ENCODE results near the gene MLF2. TPM values are rescaled to one million over a fixed set of nuclear protein-coding genes. Genes with fewer than 3 reads are reported as not detected.

MLF2 gene, protein sequence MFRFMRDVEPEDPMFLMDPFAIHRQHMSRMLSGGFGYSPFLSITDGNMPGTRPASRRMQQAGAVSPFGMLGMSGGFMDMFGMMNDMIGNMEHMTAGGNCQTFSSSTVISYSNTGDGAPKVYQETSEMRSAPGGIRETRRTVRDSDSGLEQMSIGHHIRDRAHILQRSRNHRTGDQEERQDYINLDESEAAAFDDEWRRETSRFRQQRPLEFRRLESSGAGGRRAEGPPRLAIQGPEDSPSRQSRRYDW
- 69.5 TPM for total RNA-seq
- polyA plus RNA-seq = 131 TPM
- long read RNA-seq, donor 1, transcript MLF2-201 (9 exons, 1,969 nt) = major isoform, 8 of 8 reads
- long read RNA-seq, donor 1, partial matches to known transcripts = 0 of 8 reads
- long read RNA-seq, donor 1, other reads (novel, unspliced or antisense) = 0 of 8 reads
- long read RNA-seq, donor 2 = 0 reads
- long read RNA-seq, donor 3, transcript MLF2-201 (9 exons, 1,969 nt) = major isoform, 53 of 373 reads
- long read RNA-seq, donor 3, partial matches to known transcripts = 315 of 373 reads
- long read RNA-seq, donor 3, other reads (novel, unspliced or antisense) = 5 of 373 reads
- long read RNA-seq, donor 4, transcript MLF2-201 (9 exons, 1,969 nt) = major isoform, 29 of 236 reads
- long read RNA-seq, donor 4, partial matches to known transcripts = 113 of 236 reads
- long read RNA-seq, donor 4, other reads (novel, unspliced or antisense) = 94 of 236 reads
- long read RNA-seq, donor 5, transcript MLF2-201 (9 exons, 1,969 nt) = major isoform, 88 of 549 reads
- long read RNA-seq, donor 5, partial matches to known transcripts = 453 of 549 reads
- long read RNA-seq, donor 5, other reads (novel, unspliced or antisense) = 8 of 549 reads
- long read RNA-seq, donor 6, transcript MLF2-201 (9 exons, 1,969 nt) = major isoform, 49 of 464 reads
- long read RNA-seq, donor 6, partial matches to known transcripts = 375 of 464 reads
- long read RNA-seq, donor 6, other reads (novel, unspliced or antisense) = 37 of 464 reads
- long read RNA-seq, donor 7, transcript MLF2-201 (9 exons, 1,969 nt) = major isoform, 37 of 196 reads
- long read RNA-seq, donor 7, partial matches to known transcripts = 90 of 196 reads
- long read RNA-seq, donor 7, other reads (novel, unspliced or antisense) = 69 of 196 reads
- long read RNA-seq, donor 8, transcript MLF2-201 (9 exons, 1,969 nt) = major isoform, 17 of 18 reads
- long read RNA-seq, donor 8, partial matches to known transcripts = 0 of 18 reads
- long read RNA-seq, donor 8, other reads (novel, unspliced or antisense) = 0 of 18 reads
- long read RNA-seq, donor 9, transcript MLF2-201 (9 exons, 1,969 nt) = major isoform, 38 of 38 reads
- long read RNA-seq, donor 9, partial matches to known transcripts = 0 of 38 reads
- long read RNA-seq, donor 9, other reads (novel, unspliced or antisense) = 0 of 38 reads
- long read RNA-seq, donor 10, transcript MLF2-201 (9 exons, 1,969 nt) = major isoform, 45 of 294 reads
- long read RNA-seq, donor 10, partial matches to known transcripts = 244 of 294 reads
- long read RNA-seq, donor 10, other reads (novel, unspliced or antisense) = 5 of 294 reads

- Histone ChIP-seq H3K4me1 (ENCODE audit: control insufficient read depth in 2 of 2, insufficient read depth in 2 of 2, low read length in 2 of 2) (peaks cover 9 to 22% of the 10 kb centered on the region in 2 donors), H3K9me3 (ENCODE audit: control insufficient read depth in 2 of 2, insufficient read depth in 1 of 2, low read length in 1 of 2) (no peaks in the 10 kb centered on the region), H3K36me3 (ENCODE audit: control insufficient read depth in 2 of 2, insufficient read depth in 2 of 2, low read length in 1 of 2) (peaks cover 31 to 36% of the 10 kb centered on the region in 2 donors), H3K27me3 (ENCODE audit: control insufficient read depth in 2 of 2, insufficient read depth in 1 of 2, low read length in 1 of 2) (no peaks in the 10 kb centered on the region), H3K27ac (ENCODE audit: low read depth in 1 of 2, low read length in 1 of 2) (peak within 1 kb of the TSS; percentile 84 to 98), H3K4me3 (ENCODE audit: low read length in 2 of 2) (peak within 1 kb of the TSS; percentile 84 to 91)
- DNase-seq (ENCODE audit: low read depth in 6 of 9, low spot score in 9 of 9) = peak; percentile 88 to 97 (median 95)
- under 1% methylated on average over 62 of the region's 62 CpGs for WGBS
These were observed at the start of gene MLF2 for GRCh38 chr12:6752921-6753771. TSS of gene MLF2 (minus strand) at chr12:6753141. CDS start at chr12:6752334, 807 bp downstream.

DNA sequence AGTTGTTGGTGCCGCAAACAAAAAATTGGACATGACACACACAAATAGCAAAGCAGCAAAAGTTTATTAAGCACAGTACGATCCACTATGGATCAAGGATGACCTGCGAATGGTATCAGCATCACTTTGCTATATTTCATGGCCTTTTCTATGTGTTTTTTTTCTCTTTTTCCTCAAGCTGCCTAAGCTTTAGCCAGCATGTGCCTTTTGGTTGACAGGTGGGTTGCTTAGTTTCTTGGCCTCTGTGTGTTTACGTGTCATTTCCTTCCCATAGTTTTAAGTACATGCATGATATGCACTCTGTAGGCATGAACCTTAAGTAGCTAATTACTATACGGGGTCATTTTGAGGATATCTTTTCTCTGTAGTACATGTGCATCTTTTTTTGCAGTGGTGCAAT lies 46.2 kb upstream of the MLF2 start:
- WGBS = 93% methylated on average over 5 of the region's 5 CpGs
- no peak overlapping the region for H3K4me3 ChIP-seq (ENCODE audit: low read length in 2 of 2)
- no peaks in the 10 kb centered on the region for H3K9me3 ChIP-seq (ENCODE audit: control insufficient read depth in 2 of 2, insufficient read depth in 1 of 2, low read length in 1 of 2)
- peaks cover 63 to 87% of the 10 kb centered on the region in 2 donors for H3K36me3 ChIP-seq (ENCODE audit: control insufficient read depth in 2 of 2, insufficient read depth in 2 of 2, low read length in 1 of 2)
- peaks cover 5 to 33% of the 10 kb centered on the region in 2 donors for H3K4me1 ChIP-seq (ENCODE audit: control insufficient read depth in 2 of 2, insufficient read depth in 2 of 2, low read length in 2 of 2)
- H3K27me3 ChIP-seq (ENCODE audit: control insufficient read depth in 2 of 2, insufficient read depth in 1 of 2, low read length in 1 of 2) = peaks cover 0 to 4% of the 10 kb centered on the region in 2 donors
- H3K27ac ChIP-seq (ENCODE audit: low read depth in 1 of 2, low read length in 1 of 2) = no peak overlapping the region
- no peak for DNase-seq (ENCODE audit: low read depth in 6 of 9, low spot score in 9 of 9)

- Histone ChIP-seq H3K36me3 (ENCODE audit: control insufficient read depth in 2 of 2, insufficient read depth in 2 of 2, low read length in 1 of 2) (peaks cover 48 to 81% of the 10 kb centered on the region in 2 donors), H3K4me3 (ENCODE audit: low read length in 2 of 2) (no peak overlapping the region), H3K27me3 (ENCODE audit: control insufficient read depth in 2 of 2, insufficient read depth in 1 of 2, low read length in 1 of 2) (peaks cover 0 to 4% of the 10 kb centered on the region in 2 donors), H3K9me3 (ENCODE audit: control insufficient read depth in 2 of 2, insufficient read depth in 1 of 2, low read length in 1 of 2) (peaks cover 0 to 2% of the 10 kb centered on the region in 2 donors), H3K27ac (ENCODE audit: low read depth in 1 of 2, low read length in 1 of 2) (no peak overlapping the region), H3K4me1 (ENCODE audit: control insufficient read depth in 2 of 2, insufficient read depth in 2 of 2, low read length in 2 of 2) (peaks cover 12 to 55% of the 10 kb centered on the region in 2 donors)
- 98% methylated on average over 4 of the region's 4 CpGs for WGBS
- DNase-seq (ENCODE audit: low read depth in 6 of 9, low spot score in 9 of 9) = no peak
These were observed 43.6 kb upstream of the MLF2 start for GRCh38 chr12:6796576-6796975.

DNA sequence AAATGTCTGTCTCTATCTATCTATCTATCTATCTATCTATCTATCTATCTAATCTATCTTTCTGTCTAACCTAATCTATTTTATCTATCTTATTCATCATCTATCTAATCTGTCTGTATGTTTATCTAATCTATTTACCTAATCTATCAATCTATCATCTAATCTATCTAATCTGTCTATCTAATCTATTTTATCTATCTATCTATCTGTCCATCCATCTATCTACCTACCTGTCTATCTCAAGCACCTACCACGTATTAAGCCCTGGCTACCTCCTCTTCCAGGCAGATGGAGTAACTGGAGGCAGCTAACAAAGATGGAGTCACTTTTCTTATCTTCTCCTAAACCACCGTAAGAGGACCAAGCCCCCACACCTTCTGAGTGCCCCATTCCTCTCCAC lies 42.1 kb upstream of the MLF2 start:
- H3K9me3 ChIP-seq (ENCODE audit: control insufficient read depth in 2 of 2, insufficient read depth in 1 of 2, low read length in 1 of 2) = peaks cover 0 to 2% of the 10 kb centered on the region in 2 donors
- no peak overlapping the region for H3K4me3 ChIP-seq (ENCODE audit: low read length in 2 of 2)
- H3K27ac ChIP-seq (ENCODE audit: low read depth in 1 of 2, low read length in 1 of 2) = no peak overlapping the region
- peaks cover 0 to 4% of the 10 kb centered on the region in 2 donors for H3K27me3 ChIP-seq (ENCODE audit: control insufficient read depth in 2 of 2, insufficient read depth in 1 of 2, low read length in 1 of 2)
- peaks cover 42 to 69% of the 10 kb centered on the region in 2 donors for H3K36me3 ChIP-seq (ENCODE audit: control insufficient read depth in 2 of 2, insufficient read depth in 2 of 2, low read length in 1 of 2)
- WGBS = 95% methylated on average over 2 of the region's 2 CpGs
- no peak for DNase-seq (ENCODE audit: low read depth in 6 of 9, low spot score in 9 of 9)
- peaks cover 12 to 64% of the 10 kb centered on the region in 2 donors for H3K4me1 ChIP-seq (ENCODE audit: control insufficient read depth in 2 of 2, insufficient read depth in 2 of 2, low read length in 2 of 2)

GRCh38 chr12:6792522-6793201 lies 39.7 kb upstream of the MLF2 start:
- Histone ChIP-seq H3K36me3 (ENCODE audit: control insufficient read depth in 2 of 2, insufficient read depth in 2 of 2, low read length in 1 of 2) (peaks cover 25 to 49% of the 10 kb centered on the region in 2 donors), H3K27me3 (ENCODE audit: control insufficient read depth in 2 of 2, insufficient read depth in 1 of 2, low read length in 1 of 2) (peaks cover 0 to 4% of the 10 kb centered on the region in 2 donors), H3K4me1 (ENCODE audit: control insufficient read depth in 2 of 2, insufficient read depth in 2 of 2, low read length in 2 of 2) (peaks cover 23 to 79% of the 10 kb centered on the region in 2 donors), H3K9me3 (ENCODE audit: control insufficient read depth in 2 of 2, insufficient read depth in 1 of 2, low read length in 1 of 2) (peaks cover 0 to 7% of the 10 kb centered on the region in 2 donors), H3K4me3 (ENCODE audit: low read length in 2 of 2) (peak overlapping the region; percentile 59 to 94), H3K27ac (ENCODE audit: low read depth in 1 of 2, low read length in 1 of 2) (peak overlapping the region; percentile 86 to 88)
- DNase-seq (ENCODE audit: low read depth in 6 of 9, low spot score in 9 of 9) = peak in 3 of 9 donors; percentile 54 to 76 (median 59)
- 12% methylated on average over 12 of the region's 12 CpGs for WGBS

DNA sequence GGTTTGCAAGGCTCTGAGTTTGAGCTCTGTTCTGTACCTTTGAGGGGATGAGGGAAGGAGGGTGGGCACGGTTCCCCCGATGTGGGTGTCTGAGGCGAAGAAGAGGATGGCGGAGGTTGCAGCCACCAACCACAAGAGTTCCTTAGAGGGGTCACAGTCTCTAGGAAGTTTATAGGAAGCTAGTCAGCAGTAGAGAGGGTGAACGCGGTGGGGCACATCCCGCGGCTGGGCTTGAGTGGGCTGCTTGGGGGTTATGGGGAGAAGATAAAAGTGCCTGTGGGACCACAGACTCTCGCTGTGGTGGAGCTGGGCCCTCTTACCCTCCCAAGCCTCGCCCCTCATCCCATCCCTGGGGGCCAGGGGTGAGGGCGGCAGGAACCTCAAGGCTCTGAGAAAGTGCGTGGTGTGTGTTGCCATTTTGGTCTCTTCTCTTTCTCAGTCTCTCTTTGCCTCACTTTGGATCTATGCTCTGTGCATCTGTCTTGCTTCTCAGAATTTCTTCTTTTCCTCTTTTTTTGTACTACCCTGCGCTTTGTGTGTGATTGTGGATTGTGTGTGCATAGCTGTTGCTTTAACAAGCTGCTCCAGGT lies 39.1 kb upstream of the MLF2 start:
- peaks cover 22 to 42% of the 10 kb centered on the region in 2 donors for H3K36me3 ChIP-seq (ENCODE audit: control insufficient read depth in 2 of 2, insufficient read depth in 2 of 2, low read length in 1 of 2)
- H3K27ac ChIP-seq (ENCODE audit: low read depth in 1 of 2, low read length in 1 of 2) = peak overlapping the region; percentile 86 to 88
- peak in 3 of 9 donors; percentile 50 to 74 (median 56) for DNase-seq (ENCODE audit: low read depth in 6 of 9, low spot score in 9 of 9)
- H3K27me3 ChIP-seq (ENCODE audit: control insufficient read depth in 2 of 2, insufficient read depth in 1 of 2, low read length in 1 of 2) = peaks cover 0 to 4% of the 10 kb centered on the region in 2 donors
- H3K4me1 ChIP-seq (ENCODE audit: control insufficient read depth in 2 of 2, insufficient read depth in 2 of 2, low read length in 2 of 2) = peaks cover 24 to 81% of the 10 kb centered on the region in 2 donors
- peaks cover 0 to 7% of the 10 kb centered on the region in 2 donors for H3K9me3 ChIP-seq (ENCODE audit: control insufficient read depth in 2 of 2, insufficient read depth in 1 of 2, low read length in 1 of 2)
- WGBS = 11% methylated on average over 13 of the region's 13 CpGs
- H3K4me3 ChIP-seq (ENCODE audit: low read length in 2 of 2) = peak overlapping the region; percentile 59 to 94

DNA sequence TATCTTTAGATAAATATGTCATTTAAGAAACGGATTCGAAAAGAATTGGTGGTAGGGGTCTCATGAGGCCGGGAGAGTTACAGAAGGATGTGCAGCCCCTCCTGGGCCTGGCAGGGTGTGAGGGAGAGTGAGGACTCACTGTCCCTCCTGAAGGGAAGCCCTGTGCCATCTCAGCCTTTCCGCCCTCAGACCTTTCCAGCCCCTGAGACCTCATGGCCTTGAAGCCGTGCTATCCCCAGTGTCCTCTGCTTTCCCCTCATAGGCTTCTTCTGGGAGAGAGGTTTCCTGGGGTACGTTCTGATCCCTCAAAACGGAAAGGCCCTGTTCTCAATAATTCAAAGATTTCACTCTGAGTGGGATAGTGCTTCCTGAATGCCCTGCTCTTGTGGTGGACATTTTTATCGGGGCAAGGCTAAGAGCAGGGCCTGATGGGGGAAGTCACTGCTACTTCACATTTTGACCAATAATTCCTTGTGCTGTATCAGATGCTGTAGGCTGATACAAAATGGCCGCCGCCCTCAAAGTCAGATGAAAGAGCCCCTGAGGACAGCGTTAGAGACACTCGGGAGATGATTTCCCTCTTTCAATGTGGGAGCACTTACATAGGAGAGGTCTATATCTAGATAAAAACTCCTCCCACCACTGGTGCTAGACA lies 37.7 kb upstream of the MLF2 start:
- 62% methylated on average over 12 of the region's 12 CpGs for WGBS

More for the DNA sequence above, 37.7 kb upstream of the MLF2 start:
- DNase-seq (ENCODE audit: low read depth in 6 of 9, low spot score in 9 of 9) = peak in 1 of 9 donors; percentile 75
- Histone ChIP-seq H3K27me3 (ENCODE audit: control insufficient read depth in 2 of 2, insufficient read depth in 1 of 2, low read length in 1 of 2) (peaks cover 0 to 2% of the 10 kb centered on the region in 2 donors), H3K36me3 (ENCODE audit: control insufficient read depth in 2 of 2, insufficient read depth in 2 of 2, low read length in 1 of 2) (peaks cover 8 to 28% of the 10 kb centered on the region in 2 donors), H3K4me1 (ENCODE audit: control insufficient read depth in 2 of 2, insufficient read depth in 2 of 2, low read length in 2 of 2) (peaks cover 33 to 83% of the 10 kb centered on the region in 2 donors), H3K9me3 (ENCODE audit: control insufficient read depth in 2 of 2, insufficient read depth in 1 of 2, low read length in 1 of 2) (peaks cover 0 to 7% of the 10 kb centered on the region in 2 donors), H3K27ac (ENCODE audit: low read depth in 1 of 2, low read length in 1 of 2) (peak overlapping the region; percentile 86 to 88), H3K4me3 (ENCODE audit: low read length in 2 of 2) (peak overlapping the region; percentile 59 to 94)

Data from thymus (tissue), 14 donors.